Smooth muscle cell (in vitro differentiated cells): ENCODE data around the gene AAMDC. TPM values are rescaled to one million over a fixed set of nuclear protein-coding genes. Genes with fewer than 3 reads are reported as not detected.

Experiments
- DNase-seq: peaks from one replicate; lab custom pipeline; 2025; ENCODE audit not compliant: unreplicated experiment; lab: John Stamatoyannopoulos, UW
- H2AFZ ChIP-seq: fragments of 200-600 bp; sonication (generic); 2 replicates; pipeline ENCODE4 v1.6.0; 2016; ENCODE audit warnings: antibody characterized with exemption, low read depth, mild to moderate bottlenecking
- H3F3A ChIP-seq: fragments of 200-600 bp; sonication (generic); 2 replicates; pipeline ENCODE4 v1.6.0; 2017; ENCODE audit warnings: antibody characterized with exemption, low read depth
- H3K27ac ChIP-seq: fragments of 200-600 bp; sonication (generic); 2 replicates; pipeline ENCODE4 v1.5.1; 2016; ENCODE audit warnings: low read depth, mild to moderate bottlenecking
- H3K27me3 ChIP-seq: fragments of 200-600 bp; sonication (generic); 2 replicates; pipeline ENCODE4 v1.6.1; 2016; ENCODE audit warnings: low read depth, mild to moderate bottlenecking
- H3K36me3 ChIP-seq: fragments of 200-600 bp; sonication (generic); 2 replicates; pipeline ENCODE4 v1.5.1; 2016; ENCODE audit warnings: low read depth
- H3K4me1 ChIP-seq: fragments of 200-600 bp; sonication (generic); 2 replicates; pipeline ENCODE4 v1.5.1; 2016; ENCODE audit warnings: low read depth
- H3K4me2 ChIP-seq: fragments of 200-600 bp; sonication (generic); 2 replicates; pipeline ENCODE4 v1.6.0; 2016; ENCODE audit warnings: mild to moderate bottlenecking
- H3K4me3 ChIP-seq: fragments of 200-600 bp; sonication (generic); 2 replicates; pipeline ENCODE4 v1.5.1; 2016; ENCODE audit warnings: mild to moderate bottlenecking
- H3K79me2 ChIP-seq: fragments of 200-600 bp; sonication (generic); 2 replicates; pipeline ENCODE4 v1.6.0; 2016; ENCODE audit warnings: low read depth, mild to moderate bottlenecking
- H3K9ac ChIP-seq: fragments of 200-600 bp; sonication (generic); 2 replicates; pipeline ENCODE4 v1.6.0; 2016; ENCODE audit warnings: low read depth
- H3K9me3 ChIP-seq: fragments of 200-600 bp; sonication (generic); replicated peaks from 2 replicates; pipeline ENCODE4 v1.5.1; 2016; ENCODE audit warnings: low read depth
- H4K20me1 ChIP-seq: fragments of 200-600 bp; sonication (generic); 2 replicates; pipeline ENCODE4 v1.6.0; 2016; ENCODE audit warnings: low read depth
- WGBS: methylation state at CpG from one replicate; pipeline ENCODE4 v1.1.7; 2016; ENCODE audit warnings: low lambda C conversion rate; 5-methylcytosine and 5-hydroxymethylcytosine counted together
- polyA plus RNA-seq: library from polyadenylated mRNA; unstranded; fragments of >200 nt; fragmentation: Nextera tagmentation; extraction: Ambion mirVana; gene quantifications from 2 replicates; pipeline ENCODE4 v1.2.1, GENCODE V29; 2016
- total RNA-seq: library from RNA; depleted of rRNA; stranded (reverse); fragments of >200 nt; gene quantifications from 2 replicates; pipeline ENCODE4 v1.2.3, GENCODE V29; 2014
- TF ChIP-seq, protein P1 (sequence below): fragments of 200-600 bp; sonication (generic); IDR thresholded peaks from 2 replicates; pipeline ENCODE4 v1.5.1; 2017; ENCODE audit warnings: borderline replicate concordance, mild to moderate bottlenecking, antibody characterized with exemption; ENCODE audit not compliant: insufficient read depth, poor library complexity, severe bottlenecking

AAMDC gene
- total and polyA plus RNA-seq, 2 experiments from 2014 or later: 24.2 to 76.3 TPM

DNA sequence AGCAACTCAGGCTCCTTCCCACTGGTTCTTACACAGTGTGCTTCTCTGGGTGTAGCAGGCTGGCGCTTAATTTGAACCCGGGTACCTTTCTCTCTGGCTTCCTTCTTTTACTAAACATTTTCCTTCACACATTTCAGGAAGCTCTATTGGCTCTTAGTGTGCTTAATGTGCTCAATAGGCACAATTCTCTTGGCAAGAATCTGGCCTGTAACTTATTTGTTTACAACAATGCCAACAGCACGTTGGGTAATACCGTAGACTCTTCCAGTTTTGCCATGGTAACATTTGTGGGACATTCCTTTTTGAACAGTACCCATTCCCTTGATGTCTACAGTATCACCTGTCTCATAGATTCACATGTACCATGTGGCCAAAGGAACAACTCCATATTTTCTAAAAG lies 47.8 kb downstream of the AAMDC start:
- Histone ChIP-seq H3F3A (peaks cover 20% of the 10 kb centered on the region), H3K36me3 (no peaks in the 10 kb centered on the region), H3K9me3 (no peaks in the 10 kb centered on the region), H3K4me2 (no peak overlapping the region), H3K27ac (no peak overlapping the region), H3K4me1 (peaks cover 4% of the 10 kb centered on the region), H3K4me3 (no peak overlapping the region), H4K20me1 (no peaks in the 10 kb centered on the region), H3K27me3 (no peaks in the 10 kb centered on the region), H3K79me2 (no peaks in the 10 kb centered on the region), H3K9ac (no peak overlapping the region), H2AFZ (no peak overlapping the region)
- no peak for DNase-seq
- WGBS: 99% methylated on average over 4 of the region's 4 CpGs
- TF ChIP-seq, protein P1, sequence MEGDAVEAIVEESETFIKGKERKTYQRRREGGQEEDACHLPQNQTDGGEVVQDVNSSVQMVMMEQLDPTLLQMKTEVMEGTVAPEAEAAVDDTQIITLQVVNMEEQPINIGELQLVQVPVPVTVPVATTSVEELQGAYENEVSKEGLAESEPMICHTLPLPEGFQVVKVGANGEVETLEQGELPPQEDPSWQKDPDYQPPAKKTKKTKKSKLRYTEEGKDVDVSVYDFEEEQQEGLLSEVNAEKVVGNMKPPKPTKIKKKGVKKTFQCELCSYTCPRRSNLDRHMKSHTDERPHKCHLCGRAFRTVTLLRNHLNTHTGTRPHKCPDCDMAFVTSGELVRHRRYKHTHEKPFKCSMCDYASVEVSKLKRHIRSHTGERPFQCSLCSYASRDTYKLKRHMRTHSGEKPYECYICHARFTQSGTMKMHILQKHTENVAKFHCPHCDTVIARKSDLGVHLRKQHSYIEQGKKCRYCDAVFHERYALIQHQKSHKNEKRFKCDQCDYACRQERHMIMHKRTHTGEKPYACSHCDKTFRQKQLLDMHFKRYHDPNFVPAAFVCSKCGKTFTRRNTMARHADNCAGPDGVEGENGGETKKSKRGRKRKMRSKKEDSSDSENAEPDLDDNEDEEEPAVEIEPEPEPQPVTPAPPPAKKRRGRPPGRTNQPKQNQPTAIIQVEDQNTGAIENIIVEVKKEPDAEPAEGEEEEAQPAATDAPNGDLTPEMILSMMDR: no peak

DNA sequence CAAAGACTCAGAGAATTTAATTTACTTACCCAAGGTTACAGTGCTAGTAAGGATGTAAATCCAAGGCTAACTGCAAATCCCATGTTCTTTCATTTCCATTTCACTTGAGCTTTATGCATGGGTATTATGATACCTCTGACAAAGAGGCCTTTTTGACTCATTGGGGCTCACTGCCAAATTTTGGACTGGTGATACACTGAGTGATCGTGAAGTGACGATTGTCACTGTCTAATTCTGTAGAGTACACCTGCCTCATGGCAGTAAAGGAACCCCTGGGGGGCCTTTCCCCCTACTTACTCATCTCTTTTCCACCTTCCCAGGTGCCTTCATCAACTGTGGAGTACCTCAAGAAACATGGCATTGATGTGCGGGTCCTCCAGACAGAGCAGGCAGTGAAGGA lies 50.9 kb downstream of the AAMDC start:
- no peak for DNase-seq
- Histone ChIP-seq H2AFZ (no peak overlapping the region), H4K20me1 (no peaks in the 10 kb centered on the region), H3K36me3 (peaks cover 7% of the 10 kb centered on the region), H3K9ac (no peak overlapping the region), H3K27ac (no peak overlapping the region), H3K4me2 (no peak overlapping the region), H3K27me3 (no peaks in the 10 kb centered on the region), H3K9me3 (no peaks in the 10 kb centered on the region), H3K79me2 (no peaks in the 10 kb centered on the region), H3F3A (peaks cover 4% of the 10 kb centered on the region), H3K4me3 (no peak overlapping the region), H3K4me1 (no peaks in the 10 kb centered on the region)
- WGBS: 98% methylated on average over 3 of the region's 3 CpGs
- TF ChIP-seq, protein P1: no peak

DNA sequence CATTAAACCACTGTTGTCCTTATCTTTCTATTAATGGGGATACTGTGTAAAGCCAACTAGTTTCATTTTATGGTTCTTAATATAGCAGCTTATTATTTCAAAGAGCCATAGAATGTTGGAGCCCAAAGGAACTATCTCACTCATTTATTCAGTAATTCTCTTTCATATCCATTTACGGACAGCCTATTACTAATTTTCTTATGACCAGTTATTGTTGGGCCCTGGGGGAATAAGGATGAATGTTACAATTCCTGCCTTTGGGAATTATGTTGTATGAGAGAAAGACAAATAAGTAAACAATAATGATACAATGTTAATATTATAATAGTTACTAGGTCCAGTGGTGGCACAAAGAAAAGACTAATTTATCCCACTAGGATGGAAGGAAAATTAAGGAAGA lies 52.4 kb downstream of the AAMDC start:
- Histone ChIP-seq H3K9ac (no peak overlapping the region), H3K79me2 (no peaks in the 10 kb centered on the region), H3K27me3 (no peaks in the 10 kb centered on the region), H3K9me3 (no peaks in the 10 kb centered on the region), H4K20me1 (no peaks in the 10 kb centered on the region), H3K4me2 (no peak overlapping the region), H3K4me1 (no peaks in the 10 kb centered on the region), H3F3A (no peaks in the 10 kb centered on the region), H3K36me3 (peaks cover 7% of the 10 kb centered on the region), H3K4me3 (no peak overlapping the region), H3K27ac (no peak overlapping the region), H2AFZ (no peak overlapping the region)
- 98% methylated on average over 1 of the region's 1 CpG for WGBS
- no peak for DNase-seq
- TF ChIP-seq, protein P1: no peak

DNA sequence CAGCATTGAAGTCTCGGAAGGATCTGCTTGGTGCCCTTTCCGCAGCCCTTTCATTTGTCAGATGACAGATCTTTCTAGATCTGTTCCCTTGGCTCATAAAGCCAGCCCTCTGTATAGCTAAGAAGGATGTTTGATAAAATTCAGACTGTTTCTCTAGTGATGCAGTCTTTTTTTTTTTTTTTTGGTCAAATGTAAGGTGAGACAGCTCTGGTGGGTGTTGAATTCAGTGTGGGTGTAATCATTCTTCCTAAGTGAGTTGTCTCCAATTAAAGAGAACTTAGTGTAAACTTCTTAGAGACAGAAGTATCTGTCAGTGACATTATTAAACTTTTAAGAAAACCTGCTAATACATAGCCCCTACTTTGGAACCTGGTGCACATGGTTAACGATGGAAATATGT lies 53.3 kb downstream of the AAMDC start:
- H3K9me3 ChIP-seq: no peaks in the 10 kb centered on the region
- peaks cover 7% of the 10 kb centered on the region for H3K36me3 ChIP-seq
- 93% methylated on average over 3 of the region's 3 CpGs for WGBS
- no peak overlapping the region for H2AFZ ChIP-seq
- H3K27ac ChIP-seq: no peak overlapping the region
- no peak for DNase-seq
- H4K20me1 ChIP-seq: no peaks in the 10 kb centered on the region
- no peaks in the 10 kb centered on the region for H3K27me3 ChIP-seq
- TF ChIP-seq, protein P1: no peak
- no peaks in the 10 kb centered on the region for H3K4me1 ChIP-seq
- H3K4me2 ChIP-seq: no peak overlapping the region
- peaks cover 2% of the 10 kb centered on the region for H3F3A ChIP-seq
- no peak overlapping the region for H3K4me3 ChIP-seq
- no peaks in the 10 kb centered on the region for H3K79me2 ChIP-seq
- H3K9ac ChIP-seq: no peak overlapping the region
